8988T (cell line): ENCODE results near the gene AKR1B15.
"Not testable (repeated sequence)": the region's sequence is repeated elsewhere in the genome, so short reads cannot be mapped to it uniquely, and the experiment has no call there.

Experiments used
- DNase-seq: peaks from one replicate; pipeline ENCODE4 v3.0.0; 2011

The AKR1B15 gene

GRCh38 chr7:134548877-134549276, at the start of gene AKR1B15:
TSS of gene AKR1B15 (plus strand) at chr7:134549110. CDS start at chr7:134564620, 15,510 bp downstream.
- DNase-seq, result no peak

GRCh38 chr7:134500406-134500805, 48.5 kb upstream of the AKR1B15 start:
- no peak for DNase-seq

GRCh38 chr7:134500982-134501381, 47.9 kb upstream of the AKR1B15 start:
- no peak for DNase-seq

- no peak for DNase-seq
These were observed 46.2 kb upstream of the AKR1B15 start for GRCh38 chr7:134502463-134503371.

- no peak for DNase-seq
These were observed 44.2 kb upstream of the AKR1B15 start for GRCh38 chr7:134504660-134505164.

GRCh38 chr7:134505856-134506255, 43.1 kb upstream of the AKR1B15 start:
- no peak for DNase-seq

GRCh38 chr7:134509010-134509409, 39.9 kb upstream of the AKR1B15 start:
- DNase-seq, result no peak

- no peak for DNase-seq
These were observed 38.3 kb upstream of the AKR1B15 start for GRCh38 chr7:134510646-134511045.

GRCh38 chr7:134512271-134512670, 36.6 kb upstream of the AKR1B15 start:
- no peak for DNase-seq

- peak; percentile 29 for DNase-seq
These were observed 35.6 kb upstream of the AKR1B15 start for GRCh38 chr7:134513169-134513752.

- DNase-seq, result no peak
These were observed 34.8 kb upstream of the AKR1B15 start for GRCh38 chr7:134514106-134514505.

- DNase-seq, result peak; percentile 17
These were observed 34.2 kb upstream of the AKR1B15 start for GRCh38 chr7:134514663-134515062.

GRCh38 chr7:134515569-134516468, 33.1 kb upstream of the AKR1B15 start:
- DNase-seq, result no peak

GRCh38 chr7:134520130-134520529, 28.8 kb upstream of the AKR1B15 start:
- DNase-seq, result no peak

- DNase-seq, result no peak
These were observed 26.3 kb upstream of the AKR1B15 start for GRCh38 chr7:134522601-134523000.

- not testable (repeated sequence) for DNase-seq
These were observed 23.5 kb upstream of the AKR1B15 start for GRCh38 chr7:134525449-134525848.

GRCh38 chr7:134526552-134527248, 22.2 kb upstream of the AKR1B15 start:
- not testable (repeated sequence) for DNase-seq

- DNase-seq, result no peak
These were observed 20.9 kb upstream of the AKR1B15 start for GRCh38 chr7:134527979-134528371.

GRCh38 chr7:134528749-134529148, 20.2 kb upstream of the AKR1B15 start:
- DNase-seq, result no peak

GRCh38 chr7:134530460-134530859, 18.4 kb upstream of the AKR1B15 start:
- no peak for DNase-seq

GRCh38 chr7:134532180-134532953, 16.5 kb upstream of the AKR1B15 start:
- no peak for DNase-seq

- no peak for DNase-seq
These were observed 16.0 kb upstream of the AKR1B15 start for GRCh38 chr7:134532954-134533218.
